DMS79 (cell line): ENCODE data around the gene KIFC3.
"Not testable (repeated sequence)": the region's sequence is repeated elsewhere in the genome, so short reads cannot be mapped to it uniquely, and the experiment has no call there.

Experiments
- DNase-seq: peaks from one replicate; lab custom pipeline; 2025; lab: John Stamatoyannopoulos, UW

Gene KIFC3

GRCh38 chr16:57736419-57737351, 65.6 kb downstream of the KIFC3 start:
- DNase-seq, result no peak

DNA sequence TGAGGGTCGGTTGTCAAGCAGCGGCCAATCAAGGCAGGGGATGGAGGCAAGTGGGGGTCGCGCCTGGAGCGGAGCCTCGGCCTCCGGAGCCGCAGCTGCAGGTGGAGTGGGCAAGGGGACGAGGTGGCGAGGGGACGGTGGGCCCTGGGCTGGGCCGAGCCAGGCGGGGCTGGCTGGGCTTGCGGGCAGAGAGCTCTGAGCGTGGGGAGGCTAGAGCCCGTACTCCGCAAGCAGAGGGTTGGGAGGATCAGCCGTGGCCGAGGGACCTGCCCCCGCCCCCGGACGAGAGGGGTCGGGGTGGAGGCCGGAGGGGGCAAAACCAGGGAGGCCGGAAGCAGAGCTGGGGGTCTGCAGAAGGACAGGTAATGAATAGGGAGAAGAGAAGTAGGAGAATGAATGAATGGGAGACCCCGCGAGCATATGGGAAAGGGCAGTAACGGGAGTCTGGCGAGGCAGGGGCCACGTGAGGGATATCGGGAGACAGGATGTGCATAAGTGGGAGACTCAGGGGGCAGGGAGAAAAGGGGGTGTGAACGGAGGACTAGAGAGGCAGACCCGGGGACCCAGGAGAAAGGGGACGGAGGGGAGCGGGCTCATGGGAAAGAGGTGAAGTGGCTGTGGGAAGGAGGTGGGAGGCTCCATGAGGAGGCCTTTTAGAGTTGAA, 66.4 kb downstream of the KIFC3 start, which contains the start of gene KATNB1:
TSS of gene KATNB1 (plus strand) at position 16 of the 664 bp plus-strand sequence. CDS start 1,474 bp downstream, outside the sequence.
- no peak for DNase-seq

DNA sequence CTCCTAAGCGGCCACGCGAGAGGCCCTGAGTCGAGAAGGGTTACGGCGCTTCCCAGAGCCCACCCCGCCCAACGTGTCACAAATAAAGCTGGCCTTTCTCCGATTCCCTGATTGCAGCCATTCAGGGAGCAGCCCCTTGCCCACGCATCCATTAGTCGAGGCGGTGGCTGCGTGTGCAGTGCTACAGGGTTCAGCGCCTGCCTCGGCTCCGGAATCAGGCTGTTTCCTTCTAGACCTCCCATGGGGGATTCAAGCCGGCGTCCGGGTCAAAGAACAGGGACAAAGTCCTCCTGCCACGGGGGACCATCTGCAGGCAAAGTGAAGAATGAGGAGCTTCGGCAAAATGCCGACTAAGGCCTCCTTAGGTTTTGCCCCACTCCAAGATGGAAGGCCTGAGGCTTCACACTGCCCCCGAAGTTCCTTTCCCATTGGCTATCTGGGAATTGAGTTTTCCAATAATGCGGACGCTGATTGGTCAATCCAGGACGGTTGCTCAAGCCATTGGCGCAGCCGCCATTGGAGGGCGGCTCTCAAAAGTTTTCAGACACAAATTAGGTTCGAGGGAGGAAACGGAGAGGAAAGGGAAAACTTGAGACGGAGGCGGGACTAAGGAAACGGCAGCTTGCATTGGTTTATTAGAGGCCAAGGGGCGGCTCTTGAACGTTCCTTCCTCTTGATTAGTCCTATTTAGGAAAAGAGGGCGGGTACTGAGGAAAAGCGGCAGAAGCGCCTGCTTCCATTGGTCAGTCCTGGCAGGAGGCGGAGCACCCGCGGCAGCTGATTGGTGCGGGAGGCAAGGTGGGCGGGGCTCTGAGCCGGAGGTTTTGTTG, 67.2 kb downstream of the KIFC3 start:
- DNase-seq, result peak; percentile 96

DNA sequence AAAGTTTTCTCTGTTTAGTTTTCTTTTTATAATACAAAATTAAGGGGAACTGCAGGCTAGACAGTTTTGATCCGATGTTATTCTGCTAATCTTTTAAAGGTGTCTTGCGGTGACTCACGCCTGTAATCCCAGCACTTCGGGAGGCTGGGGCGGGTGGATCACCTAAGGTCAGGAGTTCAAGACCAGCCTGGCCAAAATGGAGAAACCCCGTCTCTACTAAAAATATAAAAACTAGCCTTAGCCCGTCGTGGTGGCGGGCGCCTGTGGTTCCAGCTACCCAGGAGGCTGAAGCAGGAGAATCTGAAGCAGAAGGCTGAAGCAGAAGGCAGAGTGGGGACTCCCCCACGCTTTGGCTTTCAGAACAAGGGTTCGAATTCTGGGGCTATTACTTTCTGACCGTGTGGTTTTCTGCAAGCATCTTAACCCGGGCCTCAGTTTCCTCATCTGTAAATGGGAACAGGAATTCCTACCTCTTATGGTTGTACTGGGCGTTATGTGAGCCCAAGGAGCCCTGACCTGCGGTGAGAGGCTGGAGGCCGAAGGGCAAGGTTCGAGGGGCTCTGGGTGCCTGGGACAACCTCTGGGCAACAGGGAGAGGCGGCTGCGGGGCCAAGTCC, 67.9 kb downstream of the KIFC3 start:
- no peak for DNase-seq

DNA sequence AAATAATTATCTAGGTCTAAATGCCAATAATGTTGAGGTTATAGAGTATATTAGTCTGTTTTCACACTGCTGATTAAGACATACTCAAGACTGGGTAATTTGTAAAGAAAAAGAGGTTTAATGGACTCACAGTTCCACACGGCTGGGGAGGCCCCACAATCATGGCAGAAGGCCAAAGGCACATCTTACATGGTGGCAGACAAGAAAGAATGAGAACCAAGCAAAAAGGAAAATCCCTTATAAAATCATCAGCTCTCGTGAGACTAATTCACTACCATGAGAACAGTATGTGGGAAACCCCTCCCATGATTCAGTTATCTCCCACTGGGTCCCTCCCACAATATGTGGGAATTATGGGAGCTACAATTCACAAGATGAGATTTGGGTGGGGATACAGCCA, 69.6 kb downstream of the KIFC3 start:
- DNase-seq, result no peak

DNA sequence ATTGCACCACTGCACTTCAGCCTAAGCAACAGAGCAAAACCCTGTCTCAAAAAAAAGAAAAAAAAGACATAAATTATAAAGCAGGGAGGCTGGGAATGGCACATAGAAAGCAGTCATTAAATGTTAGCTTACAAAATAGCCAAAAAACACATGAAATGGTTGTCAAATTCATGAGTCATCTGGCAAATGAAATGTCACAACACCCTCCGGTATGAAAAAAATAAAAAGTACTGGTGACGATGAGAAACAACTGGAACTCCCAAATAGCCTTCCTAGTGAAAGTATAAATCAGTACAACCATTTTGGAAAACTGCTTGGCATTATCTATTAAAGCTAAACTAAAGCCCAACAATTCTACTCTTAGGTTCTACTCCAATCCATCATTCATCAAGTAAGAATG, 70.3 kb downstream of the KIFC3 start:
- no peak for DNase-seq

GRCh38 chr16:57730771-57731730, 71.2 kb downstream of the KIFC3 start:
- no peak for DNase-seq

- not testable (repeated sequence) for DNase-seq
Observed at GRCh38 chr16:57729852-57730251, 72.4 kb downstream of the KIFC3 start.

- DNase-seq, result no peak
Observed at GRCh38 chr16:57729182-57729484, 73.2 kb downstream of the KIFC3 start.

GRCh38 chr16:57728336-57729181, 73.7 kb downstream of the KIFC3 start:
- DNase-seq, result peak; percentile 4

- no peak for DNase-seq
Observed at GRCh38 chr16:57727610-57728009, 74.7 kb downstream of the KIFC3 start.

GRCh38 chr16:57726433-57726947, 75.8 kb downstream of the KIFC3 start:
- no peak for DNase-seq

GRCh38 chr16:57725976-57726375, 76.3 kb downstream of the KIFC3 start:
- DNase-seq, result no peak

- DNase-seq, result no peak
Observed at GRCh38 chr16:57725554-57725953, 76.7 kb downstream of the KIFC3 start.

DNA sequence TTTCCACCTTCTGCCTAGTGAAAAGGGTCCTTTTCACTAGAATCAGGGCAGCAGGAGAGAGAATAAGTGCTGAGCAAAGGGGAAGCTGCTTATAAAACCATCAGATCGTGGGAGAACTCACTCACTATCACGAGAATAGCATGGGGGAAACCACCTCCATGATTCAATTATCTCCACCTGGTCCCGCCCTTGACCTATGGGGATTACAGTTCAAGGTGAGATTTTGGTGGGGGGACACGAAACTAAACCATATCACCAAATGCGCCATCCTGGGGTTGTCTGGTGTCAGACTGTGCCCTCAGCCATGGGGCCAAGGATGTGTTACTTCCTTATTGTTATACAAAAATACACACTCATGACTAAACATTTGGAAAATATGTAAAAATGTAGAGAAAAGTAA, 77.1 kb downstream of the KIFC3 start:
- DNase-seq, result no peak

DNA sequence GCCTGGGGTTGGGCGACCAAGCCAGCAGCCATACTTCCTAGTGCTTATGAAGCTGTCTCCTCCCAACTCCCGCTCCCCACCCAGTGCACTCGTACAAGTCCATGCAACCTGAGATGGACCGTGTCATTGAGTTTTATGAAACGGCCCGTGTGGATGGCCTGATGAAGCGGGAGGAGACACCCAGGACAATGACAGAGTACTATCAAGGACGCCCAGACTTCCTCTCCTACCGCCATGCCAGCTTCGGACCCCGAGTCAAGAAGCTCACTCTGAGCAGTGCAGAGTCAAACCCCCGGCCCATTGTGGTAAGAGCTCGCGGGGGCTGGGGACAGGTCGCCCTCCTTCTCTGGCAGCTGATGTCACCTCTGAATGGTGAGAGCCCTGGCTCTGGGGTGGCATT, 77.8 kb downstream of the KIFC3 start:
- DNase-seq, result no peak

DNA sequence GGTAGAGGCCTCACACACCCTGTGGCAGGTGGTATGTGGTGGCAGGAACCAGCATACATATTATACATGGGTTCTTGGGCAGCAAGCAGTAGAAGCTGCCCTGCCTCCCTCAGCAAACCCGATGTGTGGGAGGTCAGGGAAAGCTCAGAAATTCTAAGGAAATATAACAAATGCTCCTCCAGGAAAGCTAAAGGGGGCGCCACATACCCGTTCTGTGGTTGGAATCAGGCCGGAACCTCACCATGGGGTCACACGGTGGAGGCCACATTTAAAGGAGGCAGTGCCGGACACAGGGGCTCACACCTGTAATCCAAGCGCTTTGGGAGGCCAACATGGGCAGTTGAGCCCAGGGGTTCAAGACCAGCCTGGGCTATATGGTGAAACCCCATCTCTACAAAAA, 79.1 kb downstream of the KIFC3 start:
- no peak for DNase-seq

GRCh38 chr16:57722651-57723050, 79.6 kb downstream of the KIFC3 start:
- no peak for DNase-seq

DNA sequence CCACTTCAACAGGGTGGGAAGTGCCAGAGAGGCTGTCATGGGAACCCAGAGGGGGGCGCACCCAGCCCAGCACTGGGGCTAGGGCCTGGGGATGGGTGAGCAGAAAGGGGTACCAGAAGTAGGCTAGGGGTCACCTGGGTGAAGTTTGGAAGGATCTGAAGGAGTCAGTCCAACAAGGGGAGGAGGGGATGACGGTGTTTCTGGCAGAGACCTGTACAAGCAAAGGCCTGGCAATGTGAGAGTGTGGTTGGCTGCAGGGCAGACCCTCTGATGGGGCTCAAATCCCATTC, 80.1 kb downstream of the KIFC3 start:
- no peak for DNase-seq
